Pancreas (tissue), 10 donors: Measurements from ENCODE around the gene ADGRD2. TPM values are rescaled to one million over a fixed set of nuclear protein-coding genes. Genes with fewer than 3 reads are reported as not detected.
A peak's percentile ranks its signal among the peaks of the same experiment; 100 is the strongest.

Experiments used
- ATAC-seq, 4 donors: fragments of 200-7000 bp; cut with Tn5 transposase; one replicate each; pipeline versions ENCODE4 v1.8.0 to v1.9.1; 2020; ENCODE audit warnings: mild to moderate bottlenecking in 4 of 4, moderate library complexity in 4 of 4
- DNase-seq, 6 donors: peaks; one replicate each; pipeline ENCODE4 v3.0.0-alpha.2; 2020
- FAIRE-seq: peaks from 2 replicates; lab custom pipeline; 2012; peaks lifted over from hg19 to GRCh38; lab: Jason Lieb, UNC
- H3K27ac ChIP-seq, 4 donors: fragments of 200-600 bp; sonication (generic); 1 replicate in 3 of 4; 2 replicates in 1 of 4; pipeline versions ENCODE4 v1.5.0 to v1.8.0; 2020
- H3K27me3 ChIP-seq, 4 donors: fragments of 200-600 bp; one replicate each; pipeline ENCODE4 v1.8.0; 2021
- H3K36me3 ChIP-seq, 3 donors: fragments of 200-600 bp; sonication (generic) in 1 of 3; one replicate each; pipeline versions ENCODE4 v1.5.0 to v1.8.0; 2020 to 2021
- H3K4me1 ChIP-seq, 3 donors: fragments of 200-600 bp; one replicate each; pipeline ENCODE4 v1.8.0; 2021
- H3K4me3 ChIP-seq, 4 donors: fragments of 200-600 bp; sonication (generic) in 2 of 4; one replicate each; pipeline versions ENCODE4 v1.5.0 to v1.8.0; 2020 to 2021
- H3K9me3 ChIP-seq, 4 donors: fragments of 200-600 bp; one replicate each; pipeline ENCODE4 v1.8.0; 2021
- WGBS, 2 donors: extraction: QIAGEN DNeasy Blood & Tissue Kit; methylation state at CpG; one replicate each; pipeline ENCODE4 v1.1.7; 2013; 5-methylcytosine and 5-hydroxymethylcytosine counted together
- intact Hi-C, 3 donors: fragments of 100-400 bp; cut with DNase I; formaldehyde crosslinking; loops; one replicate each; pipeline versions ENCODE4 v1.11.1 to v1.14.2; 2022
- polyA plus RNA-seq, 2 donors: library from polyadenylated mRNA; stranded (reverse); fragments of 200-250 nt; gene quantifications; one replicate each; pipeline ENCODE4 v1.2.3, GENCODE V29; 2013
- total RNA-seq, 6 donors: library from RNA; stranded (reverse); fragmentation: NEBNext Ultra II Directional in 4 of 6; extraction: Animal tissue kit (Norgen Biotek cat#: 25700) in 4 of 6; gene quantifications; one replicate each; pipeline versions ENCODE4 v1.2.1 to v1.2.4, GENCODE V29; 2021 to 2023
- TF ChIP-seq, protein P1 (sequence below), 4 donors: fragments of 200-600 bp; sonication (generic) in 3 of 4; IDR thresholded peaks; one replicate each; pipeline versions ENCODE4 v1.5.0 to v1.8.0; 2021; ENCODE audit warnings: antibody characterized with exemption in 4 of 4
- donor health status: healthy with polysubstance abuse.
- donor health status: DM: no; HTN: no; CAD: no; lungs with moderate emphysema.
- donor health status: DM: no; HTN: no; CAD: no.
- donor health status: control.
- donor health status: control.
- donor health status: Bipolar disorder and iron deficiency.
- donor health status: DM: yes; HTN: yes; CAD: no.
- donor health status: DM: no; HTN: no; CAD: no.
- donor health status: DM: no; HTN: no; CAD: no.
- donor health status: DM: yes; HTN: yes; CAD: no.

Gene ADGRD2
- total and polyA plus RNA-seq, 8 donors: 0.23 TPM; not detected in 7

DNA sequence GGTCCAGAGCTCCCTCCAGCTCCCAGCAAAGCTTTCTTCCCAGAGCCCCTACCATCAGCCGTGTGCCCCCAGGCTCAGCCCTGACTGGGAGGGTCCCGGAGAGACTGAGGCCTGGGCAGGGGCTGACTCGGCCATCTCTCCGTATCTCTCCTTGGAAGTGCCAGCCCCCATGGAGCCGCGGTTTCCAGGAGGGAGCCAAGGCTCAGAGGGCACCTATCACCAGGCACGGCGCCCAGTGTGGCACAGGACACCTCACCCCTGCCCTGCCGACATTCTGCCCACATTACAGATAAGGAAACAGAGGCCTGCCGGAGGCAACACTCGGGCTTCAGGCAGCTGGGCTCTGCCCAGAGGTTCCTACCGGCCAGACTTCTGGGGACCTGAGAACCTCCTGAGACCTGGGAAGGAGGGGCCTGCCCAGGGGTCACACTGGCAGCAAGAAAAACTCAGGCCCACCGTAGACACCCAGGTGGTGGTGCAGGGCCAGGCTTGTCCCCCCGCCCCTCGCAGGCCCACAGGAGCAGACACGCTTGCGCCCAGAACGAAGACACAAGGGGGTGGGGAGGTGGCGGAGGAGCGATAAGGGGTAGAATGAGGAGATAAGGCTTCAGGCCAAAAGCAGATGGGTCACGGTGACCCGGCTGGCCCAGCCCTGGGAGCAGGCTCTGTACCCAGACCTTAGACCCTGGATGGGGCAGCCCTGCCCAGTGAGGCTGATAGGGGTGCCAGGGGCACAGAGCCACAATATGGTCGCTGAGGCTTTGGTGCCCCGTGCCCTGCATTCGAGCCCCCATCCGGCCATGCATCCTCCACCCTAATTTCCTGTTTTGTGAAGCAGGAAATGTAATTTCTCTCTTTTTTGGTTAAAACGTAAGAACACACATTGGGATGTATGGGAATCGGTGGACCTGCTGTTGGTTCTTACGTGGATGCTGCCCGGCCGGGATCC, 45.1 kb downstream of the ADGRD2 start:
- Histone ChIP-seq H3K36me3 (no peaks in the 10 kb centered on the region), H3K9me3 (no peaks in the 10 kb centered on the region), H3K27me3 (no peaks in the 10 kb centered on the region), H3K27ac (no peak overlapping the region), H3K4me1 (no peaks in the 10 kb centered on the region), H3K4me3 (no peak overlapping the region)
- no peak for ATAC-seq
- intact Hi-C loops: no loop called here
- DNase-seq: peak in 1 of 6 donors; percentile 47
- FAIRE-seq: no peak
- WGBS, 2 donors: 73 to 79% methylated on average over 31 of the region's 31 CpGs
- TF ChIP-seq, protein P1, sequence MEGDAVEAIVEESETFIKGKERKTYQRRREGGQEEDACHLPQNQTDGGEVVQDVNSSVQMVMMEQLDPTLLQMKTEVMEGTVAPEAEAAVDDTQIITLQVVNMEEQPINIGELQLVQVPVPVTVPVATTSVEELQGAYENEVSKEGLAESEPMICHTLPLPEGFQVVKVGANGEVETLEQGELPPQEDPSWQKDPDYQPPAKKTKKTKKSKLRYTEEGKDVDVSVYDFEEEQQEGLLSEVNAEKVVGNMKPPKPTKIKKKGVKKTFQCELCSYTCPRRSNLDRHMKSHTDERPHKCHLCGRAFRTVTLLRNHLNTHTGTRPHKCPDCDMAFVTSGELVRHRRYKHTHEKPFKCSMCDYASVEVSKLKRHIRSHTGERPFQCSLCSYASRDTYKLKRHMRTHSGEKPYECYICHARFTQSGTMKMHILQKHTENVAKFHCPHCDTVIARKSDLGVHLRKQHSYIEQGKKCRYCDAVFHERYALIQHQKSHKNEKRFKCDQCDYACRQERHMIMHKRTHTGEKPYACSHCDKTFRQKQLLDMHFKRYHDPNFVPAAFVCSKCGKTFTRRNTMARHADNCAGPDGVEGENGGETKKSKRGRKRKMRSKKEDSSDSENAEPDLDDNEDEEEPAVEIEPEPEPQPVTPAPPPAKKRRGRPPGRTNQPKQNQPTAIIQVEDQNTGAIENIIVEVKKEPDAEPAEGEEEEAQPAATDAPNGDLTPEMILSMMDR (IDR thresholded peaks at IDR 0.05): no peak

DNA sequence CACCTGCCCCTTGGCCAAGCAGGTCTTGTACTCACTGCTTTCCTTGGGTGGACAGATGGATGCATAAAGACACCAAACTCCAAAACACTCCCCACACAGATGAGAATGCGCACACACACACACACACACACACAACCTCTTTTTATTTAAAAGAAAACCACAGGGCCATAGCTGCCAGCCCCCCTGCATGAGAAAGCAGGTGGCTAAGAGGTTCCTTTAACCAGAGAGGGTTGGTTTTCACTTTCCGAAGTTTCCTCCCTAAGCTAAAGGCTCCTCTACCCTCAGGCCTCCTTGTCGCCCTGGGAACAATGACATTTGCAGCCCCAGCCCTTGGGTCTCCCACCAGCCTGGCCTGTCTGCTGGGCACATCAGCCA, 45.8 kb downstream of the ADGRD2 start:
- TF ChIP-seq, protein P1 (IDR thresholded peaks at IDR 0.05): no peak
- no peaks in the 10 kb centered on the region for H3K27me3 ChIP-seq
- H3K27ac ChIP-seq: no peak overlapping the region
- H3K4me1 ChIP-seq: no peaks in the 10 kb centered on the region
- ATAC-seq (no peak), DNase-seq (no peak), FAIRE-seq (no peak)
- H3K36me3 ChIP-seq: no peaks in the 10 kb centered on the region
- 75 to 93% methylated on average over 3 of the region's 3 CpGs for WGBS, 2 donors
- H3K4me3 ChIP-seq: no peak overlapping the region
- intact Hi-C loops: no loop called here
- no peaks in the 10 kb centered on the region for H3K9me3 ChIP-seq

DNA sequence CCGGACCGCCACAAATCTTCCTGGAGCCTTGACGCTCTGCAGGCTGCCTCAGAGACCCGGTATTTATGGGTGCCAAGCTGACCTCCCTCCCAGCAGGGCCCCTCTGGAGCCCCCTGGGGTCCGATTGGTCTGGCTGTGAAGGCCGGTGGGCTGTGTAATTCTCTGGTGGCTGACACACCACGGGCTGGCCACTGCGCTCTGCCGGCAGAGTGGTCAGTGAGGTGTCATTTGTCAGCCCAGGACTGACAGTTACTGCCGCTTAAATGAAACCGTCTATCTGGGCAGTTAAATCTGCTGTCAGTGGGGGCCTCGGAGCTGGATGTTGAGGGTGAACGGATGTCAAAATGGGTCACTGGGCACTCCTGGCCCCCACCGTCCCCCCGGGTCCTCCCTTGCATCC, 46.2 kb downstream of the ADGRD2 start:
- intact Hi-C loops: no loop called here
- TF ChIP-seq, protein P1 (IDR thresholded peaks at IDR 0.05): no peak
- Histone ChIP-seq H3K9me3 (no peaks in the 10 kb centered on the region), H3K4me1 (no peaks in the 10 kb centered on the region), H3K4me3 (no peak overlapping the region), H3K27me3 (no peaks in the 10 kb centered on the region), H3K36me3 (no peaks in the 10 kb centered on the region), H3K27ac (no peak overlapping the region)
- FAIRE-seq (no peak), ATAC-seq (no peak), DNase-seq (peak in 1 of 6 donors; percentile 38)
- 56 to 64% methylated on average over 15 of the region's 15 CpGs for WGBS, 2 donors

DNA sequence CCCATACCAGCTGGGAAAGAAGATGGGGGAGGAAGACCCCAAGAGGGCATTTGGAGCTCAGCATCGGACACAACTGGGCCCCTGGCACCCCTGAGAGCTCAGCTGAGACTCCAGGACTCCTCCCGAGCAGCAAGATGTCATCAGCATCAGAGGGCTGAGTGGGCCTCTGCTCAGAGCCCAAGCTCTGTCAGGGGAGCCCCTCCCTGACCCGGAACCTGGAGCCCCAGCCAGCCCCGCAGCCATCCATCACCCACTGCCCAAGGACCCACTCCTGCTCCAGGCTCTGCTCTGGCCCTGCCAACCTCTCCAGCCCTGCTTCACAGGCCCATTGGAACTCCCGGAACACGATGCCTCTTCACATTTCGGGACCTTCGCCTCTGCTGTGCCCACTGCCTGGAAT, 47.2 kb downstream of the ADGRD2 start:
- DNase-seq (peak in 1 of 6 donors; percentile 26), FAIRE-seq (no peak), ATAC-seq (no peak)
- Histone ChIP-seq H3K36me3 (no peaks in the 10 kb centered on the region), H3K9me3 (no peaks in the 10 kb centered on the region), H3K4me3 (no peak overlapping the region), H3K4me1 (no peaks in the 10 kb centered on the region), H3K27me3 (peaks cover 0 to 3% (median 0%) of the 10 kb centered on the region in 4 donors), H3K27ac (no peak overlapping the region)
- TF ChIP-seq, protein P1 (IDR thresholded peaks at IDR 0.05): no peak
- 81 to 89% methylated on average over 8 of the region's 8 CpGs for WGBS, 2 donors
- intact Hi-C loops: no loop called here

DNA sequence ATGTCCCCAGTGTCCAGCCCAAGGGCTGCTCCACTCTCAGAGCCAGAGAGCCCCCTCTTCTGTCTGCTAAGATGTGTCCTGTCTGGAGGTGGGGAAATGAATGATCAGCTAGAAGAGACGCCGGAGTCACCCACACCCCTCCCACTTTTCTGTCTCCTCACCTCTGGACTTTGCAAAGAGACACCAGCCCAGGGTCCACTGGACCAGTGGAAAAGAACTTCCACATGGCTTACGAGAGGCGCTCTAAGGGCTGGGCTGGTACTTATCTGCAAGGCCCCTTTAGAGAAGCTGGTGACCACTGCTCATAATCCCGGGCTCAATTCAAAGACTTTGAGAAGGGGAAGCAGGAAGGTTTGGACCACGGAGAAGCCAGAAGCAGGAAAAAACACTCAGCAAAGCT, 47.8 kb downstream of the ADGRD2 start:
- H3K36me3 ChIP-seq: no peaks in the 10 kb centered on the region
- FAIRE-seq: no peak

More for the DNA sequence above, 47.8 kb downstream of the ADGRD2 start:
- 67 to 69% methylated on average over 6 of the region's 6 CpGs for WGBS, 2 donors
- TF ChIP-seq, protein P1 (IDR thresholded peaks at IDR 0.05): no peak
- ATAC-seq (no peak), DNase-seq (no peak)
- Histone ChIP-seq H3K27ac (no peak overlapping the region), H3K9me3 (no peaks in the 10 kb centered on the region), H3K27me3 (peaks cover 0 to 9% (median 2%) of the 10 kb centered on the region in 4 donors), H3K4me1 (no peaks in the 10 kb centered on the region), H3K4me3 (no peak overlapping the region)
- intact Hi-C loops: no loop called here
